OCI-LY1 (cell line): Measurements from ENCODE around the gene TNFRSF6B.

Source experiments
- H2AFZ ChIP-seq: fragments of 200-600 bp; sonication (generic), shearing (Covaris generic); 2 replicates; pipeline ENCODE4 v1.6.0; 2014; ENCODE audit warnings: antibody characterized with exemption, mild to moderate bottlenecking, low read length
- H3F3A ChIP-seq: fragments of 200-600 bp; sonication (generic), shearing (Covaris generic); 2 replicates; pipeline ENCODE4 v1.6.0; 2014; ENCODE audit warnings: mild to moderate bottlenecking, antibody characterized with exemption, low read length, moderate library complexity; ENCODE audit not compliant: insufficient read depth
- H3K27ac ChIP-seq: fragments of 200-600 bp; sonication (generic); 2 replicates; pipeline ENCODE4 v1.5.1; 2014; ENCODE audit warnings: low read length, mixed run types, mild to moderate bottlenecking, low read depth; ENCODE audit not compliant: poor library complexity, severe bottlenecking
- H3K27me3 ChIP-seq: fragments of 200-600 bp; sonication (generic); 2 replicates; pipeline ENCODE4 v1.6.0; 2014; ENCODE audit warnings: antibody characterized with exemption, mild to moderate bottlenecking, low read length, moderate library complexity; ENCODE audit not compliant: insufficient read depth
- H3K36me3 ChIP-seq: fragments of 200-600 bp; sonication (generic); 2 replicates; pipeline ENCODE4 v1.6.1; 2014; ENCODE audit warnings: mild to moderate bottlenecking, antibody characterized with exemption, low read length, moderate library complexity, mixed read lengths; ENCODE audit not compliant: insufficient read depth
- H3K4me1 ChIP-seq: fragments of 200-600 bp; sonication (generic); 2 replicates; pipeline ENCODE4 v1.5.1; 2014; ENCODE audit warnings: mild to moderate bottlenecking, low read length, moderate library complexity; ENCODE audit not compliant: insufficient read depth, severe bottlenecking
- H3K4me2 ChIP-seq: fragments of 200-600 bp; sonication (generic), shearing (Covaris generic); 2 replicates; pipeline ENCODE4 v1.6.1; 2014; ENCODE audit warnings: low read length
- H3K4me3 ChIP-seq: fragments of 200-600 bp; sonication (generic); 2 replicates; pipeline ENCODE4 v1.5.1; 2014; ENCODE audit warnings: low read length, low read depth, mild to moderate bottlenecking, mixed read lengths; ENCODE audit not compliant: poor library complexity, severe bottlenecking
- H3K79me2 ChIP-seq: fragments of 200-600 bp; shearing (Covaris generic); 2 replicates; pipeline ENCODE4 v1.6.1; 2016; ENCODE audit warnings: mixed run types, low read length, mixed read lengths; ENCODE audit not compliant: insufficient read depth
- H3K9ac ChIP-seq: fragments of 200-600 bp; sonication (generic), shearing (Covaris generic); 2 replicates; pipeline ENCODE4 v1.6.1; 2014; ENCODE audit warnings: mild to moderate bottlenecking, low read length, mixed read lengths
- H3K9me2 ChIP-seq: fragments of 200-600 bp; sonication (generic), shearing (Covaris generic); 2 replicates; pipeline ENCODE4 v1.6.1; 2014; ENCODE audit warnings: low read depth, mild to moderate bottlenecking, low read length, mixed read lengths
- H3K9me3 ChIP-seq: fragments of 200-600 bp; shearing (Covaris generic); 2 replicates; pipeline ENCODE4 v1.6.1; 2014; ENCODE audit warnings: low read length, mixed read lengths
- H4K20me1 ChIP-seq: fragments of 200-600 bp; sonication (generic), shearing (Covaris generic); 2 replicates; pipeline ENCODE4 v1.6.0; 2016; ENCODE audit warnings: mild to moderate bottlenecking, low read length; ENCODE audit not compliant: insufficient read depth
- CTCF ChIP-seq: fragments of 200-600 bp; sonication (generic), shearing (Covaris generic); IDR thresholded peaks from 2 replicates; pipeline ENCODE4 v1.5.1; 2017; ENCODE audit warnings: mild to moderate bottlenecking, antibody characterized with exemption, low read length, moderate library complexity, mixed read lengths
- EZH2 ChIP-seq: fragments of 200-600 bp; sonication (generic), shearing (Covaris generic); IDR thresholded peaks from 2 replicates; pipeline ENCODE4 v1.8.0; 2017; ENCODE audit warnings: borderline replicate concordance, mixed run types, mild to moderate bottlenecking, antibody characterized with exemption, low read length, moderate library complexity, mixed read lengths

TNFRSF6B gene

DNA sequence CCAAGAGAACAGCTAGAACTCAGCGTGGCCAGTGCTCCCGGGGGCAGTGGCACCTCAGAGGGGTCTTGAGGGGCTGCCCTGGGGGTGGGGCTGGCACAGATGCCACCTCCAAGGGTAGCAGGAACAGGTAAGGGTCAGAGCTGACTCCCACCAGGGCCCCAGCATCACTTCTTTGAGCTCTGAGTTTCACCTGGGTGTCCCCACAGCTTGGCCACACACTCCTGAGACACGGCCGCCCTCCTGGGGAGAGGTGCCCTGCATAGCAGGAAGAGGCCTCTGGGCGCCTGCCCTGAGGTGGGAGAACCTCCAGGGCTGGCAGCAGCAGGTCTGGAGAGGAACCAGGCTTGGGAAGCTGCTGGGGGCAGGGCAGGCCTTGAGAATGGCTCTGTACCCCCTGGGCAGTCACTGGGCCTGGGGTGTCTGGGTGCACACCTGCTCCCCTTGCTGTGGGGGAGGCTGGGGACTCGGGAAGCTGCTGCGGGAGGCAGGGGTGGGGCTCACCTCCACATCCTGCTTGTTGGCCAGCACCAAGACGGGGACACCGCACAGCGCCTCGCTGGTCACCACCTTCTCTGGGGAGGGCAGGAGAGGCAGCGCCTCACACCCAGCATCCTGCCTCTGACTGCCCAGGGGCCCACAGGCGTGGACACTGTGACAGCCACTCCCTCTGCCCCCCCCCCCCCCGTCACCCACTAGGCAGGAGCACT, 5.0 kb downstream of the TNFRSF6B start:
- H3K27me3 ChIP-seq: no peaks in the 10 kb centered on the region
- H4K20me1 ChIP-seq: no peaks in the 10 kb centered on the region
- H3K9me2 ChIP-seq: no peaks in the 10 kb centered on the region
- H3K4me3 ChIP-seq: no peak overlapping the region
- no peak overlapping the region for H3K27ac ChIP-seq
- H3K9ac ChIP-seq: no peak overlapping the region
- TF ChIP-seq EZH2 (no peak), CTCF (no peak)
- H3K9me3 ChIP-seq: no peaks in the 10 kb centered on the region
- H3K79me2 ChIP-seq: no peaks in the 10 kb centered on the region
- H3K36me3 ChIP-seq: peaks cover 31% of the 10 kb centered on the region
- peaks cover 4% of the 10 kb centered on the region for H3K4me1 ChIP-seq
- H3K4me2 ChIP-seq: no peak overlapping the region
- no peak overlapping the region for H2AFZ ChIP-seq
- H3F3A ChIP-seq: no peaks in the 10 kb centered on the region

- Histone ChIP-seq H3K36me3 (peaks cover 33% of the 10 kb centered on the region), H3K4me3 (no peak overlapping the region), H3K27ac (no peak overlapping the region), H3K9ac (no peak overlapping the region), H3K4me1 (peaks cover 10% of the 10 kb centered on the region), H3K9me2 (no peaks in the 10 kb centered on the region), H3K4me2 (no peak overlapping the region), H3K9me3 (no peaks in the 10 kb centered on the region), H3K27me3 (no peaks in the 10 kb centered on the region), H4K20me1 (no peaks in the 10 kb centered on the region), H3F3A (no peaks in the 10 kb centered on the region), H2AFZ (no peak overlapping the region), H3K79me2 (no peaks in the 10 kb centered on the region)
- TF ChIP-seq CTCF (no peak), EZH2 (no peak)
Measured at GRCh38 chr20:63702036-63702665, 5.7 kb downstream of the TNFRSF6B start.

DNA sequence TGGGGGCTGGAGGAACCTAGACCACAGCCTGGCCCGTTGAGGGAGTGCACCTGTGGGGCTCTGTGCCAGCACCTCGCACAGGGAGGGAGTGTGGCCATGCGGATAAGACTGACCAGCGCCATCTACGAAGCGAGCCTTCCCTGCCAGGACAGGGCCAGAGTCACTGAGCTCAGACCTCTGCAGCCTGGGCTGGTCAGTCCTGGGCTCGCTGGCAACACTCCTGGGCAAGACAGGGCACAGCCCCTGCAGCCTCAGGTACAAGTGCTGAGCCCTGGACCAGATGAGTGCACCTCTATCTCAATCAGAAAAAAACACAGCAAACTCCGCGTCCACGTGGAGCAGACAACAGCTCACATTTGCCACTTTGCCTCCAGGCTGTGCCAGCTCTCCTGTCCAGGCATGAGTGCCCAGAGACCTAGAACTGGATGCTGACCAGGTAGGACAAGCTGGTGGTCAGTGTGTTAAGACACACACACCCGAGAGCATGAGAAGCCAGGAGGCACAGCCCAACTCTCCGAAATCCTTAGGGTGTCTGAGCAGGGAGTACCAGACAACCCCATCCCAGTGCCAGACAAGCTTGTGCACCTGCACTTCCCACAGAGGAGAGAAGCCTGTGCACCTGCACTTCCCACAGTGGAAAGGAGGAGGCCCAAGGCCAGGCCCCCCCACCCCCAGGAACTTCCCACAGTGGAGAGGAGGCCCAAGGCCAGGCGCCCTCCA, 6.5 kb downstream of the TNFRSF6B start:
- no peak overlapping the region for H3K9ac ChIP-seq
- no peak overlapping the region for H2AFZ ChIP-seq
- TF ChIP-seq CTCF (no peak), EZH2 (no peak)
- no peak overlapping the region for H3K27ac ChIP-seq
- H3F3A ChIP-seq: no peaks in the 10 kb centered on the region
- H3K4me3 ChIP-seq: no peak overlapping the region
- H3K9me3 ChIP-seq: no peaks in the 10 kb centered on the region
- peaks cover 33% of the 10 kb centered on the region for H3K36me3 ChIP-seq
- no peaks in the 10 kb centered on the region for H3K9me2 ChIP-seq
- H4K20me1 ChIP-seq: no peaks in the 10 kb centered on the region
- H3K4me1 ChIP-seq: peaks cover 10% of the 10 kb centered on the region
- no peak overlapping the region for H3K4me2 ChIP-seq
- H3K79me2 ChIP-seq: no peaks in the 10 kb centered on the region
- no peaks in the 10 kb centered on the region for H3K27me3 ChIP-seq
